ENCODE measurements around the gene TMEM204. TPM values are rescaled to one million over a fixed set of nuclear protein-coding genes. Genes with fewer than 3 reads are reported as not detected.
A peak's percentile ranks its signal among the peaks of the same experiment; 100 is the strongest.

Gene TMEM204
- total RNA-seq, 1 donor from 2014 or later, result 0.18 TPM

GRCh38 chr16:1488054-1488601, 45.3 kb upstream of the TMEM204 start:
- peaks cover 12% of the 10 kb centered on the region for H3K4me1 Mint-ChIP-seq
- TF ChIP-seq, protein P1, sequence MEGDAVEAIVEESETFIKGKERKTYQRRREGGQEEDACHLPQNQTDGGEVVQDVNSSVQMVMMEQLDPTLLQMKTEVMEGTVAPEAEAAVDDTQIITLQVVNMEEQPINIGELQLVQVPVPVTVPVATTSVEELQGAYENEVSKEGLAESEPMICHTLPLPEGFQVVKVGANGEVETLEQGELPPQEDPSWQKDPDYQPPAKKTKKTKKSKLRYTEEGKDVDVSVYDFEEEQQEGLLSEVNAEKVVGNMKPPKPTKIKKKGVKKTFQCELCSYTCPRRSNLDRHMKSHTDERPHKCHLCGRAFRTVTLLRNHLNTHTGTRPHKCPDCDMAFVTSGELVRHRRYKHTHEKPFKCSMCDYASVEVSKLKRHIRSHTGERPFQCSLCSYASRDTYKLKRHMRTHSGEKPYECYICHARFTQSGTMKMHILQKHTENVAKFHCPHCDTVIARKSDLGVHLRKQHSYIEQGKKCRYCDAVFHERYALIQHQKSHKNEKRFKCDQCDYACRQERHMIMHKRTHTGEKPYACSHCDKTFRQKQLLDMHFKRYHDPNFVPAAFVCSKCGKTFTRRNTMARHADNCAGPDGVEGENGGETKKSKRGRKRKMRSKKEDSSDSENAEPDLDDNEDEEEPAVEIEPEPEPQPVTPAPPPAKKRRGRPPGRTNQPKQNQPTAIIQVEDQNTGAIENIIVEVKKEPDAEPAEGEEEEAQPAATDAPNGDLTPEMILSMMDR (IDR thresholded peaks at IDR 0.05), result no peak
- POLR2A ChIA-PET, result no interaction called here
- no peak overlapping the region for H3K27ac Mint-ChIP-seq
- no peaks in the 10 kb centered on the region for H3K9me3 Mint-ChIP-seq
- H3K4me3 Mint-ChIP-seq, result no peak overlapping the region
- CTCF ChIA-PET, result no interaction called here
- no peak for ATAC-seq (ENCODE audit: low read depth)
- H3K27me3 Mint-ChIP-seq, result no peaks in the 10 kb centered on the region
- intact Hi-C loops (cut with micrococcal nuclease), result no loop called here
- peaks cover 2% of the 10 kb centered on the region for H3K36me3 Mint-ChIP-seq (ENCODE audit: low read depth)
- no peak for DNase-seq

DNA sequence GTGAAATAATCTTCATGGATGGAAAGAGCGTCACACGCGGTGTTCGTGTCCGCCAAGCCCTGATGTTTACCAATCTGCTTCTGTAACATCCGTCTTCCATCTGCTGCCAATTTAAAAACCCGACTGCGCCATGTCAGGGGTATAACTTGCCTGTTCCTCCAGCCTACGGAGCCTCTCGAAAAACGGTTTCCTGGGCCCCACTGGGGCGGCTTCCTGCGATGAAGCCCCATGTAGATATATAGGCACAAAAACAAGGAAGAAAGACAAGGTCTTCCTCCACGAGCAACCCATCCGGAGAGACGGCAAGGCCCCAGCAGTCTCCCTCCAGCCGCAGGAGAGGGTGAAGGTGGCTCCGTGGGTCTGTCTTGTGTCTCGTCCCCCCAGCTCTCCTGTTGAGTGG, 44.8 kb upstream of the TMEM204 start, which contains the start of gene PTX4:
Gene PTX4, minus strand, starts transcription at position 326 of the 400 bp plus-strand sequence. Its CDS starts 35 bp downstream, at position 291.
- Mint-ChIP-seq H3K4me3 (no peak within 1 kb of the TSS), H3K27me3 (no peaks in the 10 kb centered on the region), H3K4me1 (peaks cover 12% of the 10 kb centered on the region), H3K36me3 (ENCODE audit: low read depth) (peaks cover 2% of the 10 kb centered on the region), H3K9me3 (no peaks in the 10 kb centered on the region), H3K27ac (no peak within 1 kb of the TSS)
- TF ChIP-seq, protein P1 (IDR thresholded peaks at IDR 0.05), result no peak
- no peak for ATAC-seq (ENCODE audit: low read depth)
- POLR2A ChIA-PET, result interaction anchor here (0.7 kb wide), 1 partner anchor 12 kb away, joined by 8 read pairs; no protein-coding TSS in a partner anchor
- intact Hi-C loops (cut with micrococcal nuclease), result no loop called here
- no peak for DNase-seq
- CTCF ChIA-PET, result no interaction called here

- Mint-ChIP-seq H3K36me3 (ENCODE audit: low read depth) (peaks cover 4% of the 10 kb centered on the region), H3K9me3 (no peaks in the 10 kb centered on the region), H3K27me3 (no peaks in the 10 kb centered on the region), H3K4me3 (no peak overlapping the region), H3K4me1 (peaks cover 12% of the 10 kb centered on the region), H3K27ac (no peak overlapping the region)
- ATAC-seq (ENCODE audit: low read depth), result no peak
- POLR2A ChIA-PET, result interaction anchor here (0.7 kb wide), 1 partner anchor 13 kb away, joined by 8 read pairs; no protein-coding TSS in a partner anchor
- CTCF ChIA-PET, result no interaction called here
- no peak for DNase-seq
- intact Hi-C loops (cut with micrococcal nuclease), result no loop called here
- TF ChIP-seq, protein P1 (IDR thresholded peaks at IDR 0.05), result no peak
Measured at GRCh38 chr16:1489077-1489476, 44.4 kb upstream of the TMEM204 start.

GRCh38 chr16:1491327-1491726, 42.1 kb upstream of the TMEM204 start:
- intact Hi-C loops (cut with micrococcal nuclease), result no loop called here
- H3K4me1 Mint-ChIP-seq, result peaks cover 18% of the 10 kb centered on the region
- DNase-seq, result no peak
- no peaks in the 10 kb centered on the region for H3K9me3 Mint-ChIP-seq
- H3K27ac Mint-ChIP-seq, result peak overlapping the region; percentile 56
- H3K27me3 Mint-ChIP-seq, result no peaks in the 10 kb centered on the region
- no peak for ATAC-seq (ENCODE audit: low read depth)
- POLR2A ChIA-PET, result interaction anchor here (0.6 to 3.6 kb wide), 6 partner anchors 9 to 195 kb away, joined by 4 to 16 read pairs (median 5); no protein-coding TSS in a partner anchor
- peaks cover 11% of the 10 kb centered on the region for H3K36me3 Mint-ChIP-seq (ENCODE audit: low read depth)
- no peak overlapping the region for H3K4me3 Mint-ChIP-seq
- CTCF ChIA-PET, result no interaction called here
- TF ChIP-seq, protein P1 (IDR thresholded peaks at IDR 0.05), result no peak

- Mint-ChIP-seq H3K36me3 (ENCODE audit: low read depth) (peaks cover 19% of the 10 kb centered on the region), H3K4me3 (peak overlapping the region; percentile 97), H3K9me3 (no peaks in the 10 kb centered on the region), H3K27ac (peak overlapping the region; percentile 100), H3K27me3 (no peaks in the 10 kb centered on the region), H3K4me1 (peaks cover 18% of the 10 kb centered on the region)
- no peak for DNase-seq
- intact Hi-C loops (cut with micrococcal nuclease), result no loop called here
- POLR2A ChIA-PET, result interaction anchor here (0.6 to 3.6 kb wide), 23 partner anchors 8 to 662 kb away, joined by 3 to 52 read pairs (median 6); partner anchors contain the start of genes RPS2, UNKL and UQCC4
- no peak for ATAC-seq (ENCODE audit: low read depth)
- CTCF ChIA-PET, result interaction anchor here (1.2 kb wide), 1 partner anchor 127 kb away, joined by 4 read pairs; no protein-coding TSS in a partner anchor
- TF ChIP-seq, protein P1 (IDR thresholded peaks at IDR 0.05), result no peak
Measured at GRCh38 chr16:1492082-1492922, 41.2 kb upstream of the TMEM204 start.
